ENCODE measurements around the gene CD44.

Gene CD44

GRCh38 chr11:35248558-35249323, 109.8 kb downstream of the CD44 start:
- no peak for DNase-seq (ENCODE audit: low read depth, low spot score)
- no peak overlapping the region for H3K27ac ChIP-seq

GRCh38 chr11:35250192-35250591, 111.2 kb downstream of the CD44 start:
- no peak overlapping the region for H3K27ac ChIP-seq
- no peak for DNase-seq (ENCODE audit: low read depth, low spot score)

GRCh38 chr11:35250621-35251020, 111.7 kb downstream of the CD44 start:
- DNase-seq (ENCODE audit: low read depth, low spot score), result no peak
- no peak overlapping the region for H3K27ac ChIP-seq

GRCh38 chr11:35253237-35253636, 114.3 kb downstream of the CD44 start:
- no peak for DNase-seq (ENCODE audit: low read depth, low spot score)
- H3K27ac ChIP-seq, result no peak overlapping the region

GRCh38 chr11:35255514-35255913, 116.5 kb downstream of the CD44 start:
- DNase-seq (ENCODE audit: low read depth, low spot score), result no peak

GRCh38 chr11:35256296-35256695, 117.3 kb downstream of the CD44 start:
- no peak overlapping the region for H3K27ac ChIP-seq

More at GRCh38 chr11:35255514-35255913, 116.5 kb downstream of the CD44 start:
- H3K27ac ChIP-seq, result no peak overlapping the region

GRCh38 chr11:35257281-35257680, 118.3 kb downstream of the CD44 start:
- no peak for DNase-seq (ENCODE audit: low read depth, low spot score)
- no peak overlapping the region for H3K27ac ChIP-seq

More at GRCh38 chr11:35256296-35256695, 117.3 kb downstream of the CD44 start:
- DNase-seq (ENCODE audit: low read depth, low spot score), result no peak

GRCh38 chr11:35259529-35259928, 120.6 kb downstream of the CD44 start:
- DNase-seq (ENCODE audit: low read depth, low spot score), result no peak
- no peak overlapping the region for H3K27ac ChIP-seq

- H3K27ac ChIP-seq, result no peak overlapping the region
- DNase-seq (ENCODE audit: low read depth, low spot score), result no peak
These were observed 121.5 kb downstream of the CD44 start for GRCh38 chr11:35260342-35260985.

GRCh38 chr11:35261197-35261596, 122.2 kb downstream of the CD44 start:
- no peak for DNase-seq (ENCODE audit: low read depth, low spot score)
- H3K27ac ChIP-seq, result no peak overlapping the region

GRCh38 chr11:35262056-35262455, 123.1 kb downstream of the CD44 start:
- no peak for DNase-seq (ENCODE audit: low read depth, low spot score)

GRCh38 chr11:35262735-35263134, 123.8 kb downstream of the CD44 start:
- no peak overlapping the region for H3K27ac ChIP-seq
- DNase-seq (ENCODE audit: low read depth, low spot score), result no peak

More at GRCh38 chr11:35262056-35262455, 123.1 kb downstream of the CD44 start:
- no peak overlapping the region for H3K27ac ChIP-seq

- H3K27ac ChIP-seq, result no peak overlapping the region
- DNase-seq (ENCODE audit: low read depth, low spot score), result no peak
These were observed 126.9 kb downstream of the CD44 start for GRCh38 chr11:35265755-35266454.

- no peak for DNase-seq (ENCODE audit: low read depth, low spot score)
- H3K27ac ChIP-seq, result no peak overlapping the region
These were observed 128.5 kb downstream of the CD44 start for GRCh38 chr11:35267504-35267903.

GRCh38 chr11:35270342-35270741, 131.4 kb downstream of the CD44 start:
- no peak for DNase-seq (ENCODE audit: low read depth, low spot score)

GRCh38 chr11:35271031-35271430, 132.1 kb downstream of the CD44 start:
- no peak for DNase-seq (ENCODE audit: low read depth, low spot score)
- no peak overlapping the region for H3K27ac ChIP-seq

More at GRCh38 chr11:35270342-35270741, 131.4 kb downstream of the CD44 start:
- H3K27ac ChIP-seq, result no peak overlapping the region

GRCh38 chr11:35272391-35272902, 133.5 kb downstream of the CD44 start:
- DNase-seq (ENCODE audit: low read depth, low spot score), result no peak
- H3K27ac ChIP-seq, result no peak overlapping the region

GRCh38 chr11:35274909-35275785, 136.2 kb downstream of the CD44 start:
- DNase-seq (ENCODE audit: low read depth, low spot score), result no peak
- peak overlapping the region; percentile 79 for H3K27ac ChIP-seq

GRCh38 chr11:35275786-35276170, 136.8 kb downstream of the CD44 start:
- peak overlapping the region; percentile 79 for H3K27ac ChIP-seq
- no peak for DNase-seq (ENCODE audit: low read depth, low spot score)
